ENCODE results near the gene DNAH2.
"Not testable (repeated sequence)": the region's sequence is repeated elsewhere in the genome, so short reads cannot be mapped to it uniquely, and the experiment has no call there.

DNAH2 gene

DNA sequence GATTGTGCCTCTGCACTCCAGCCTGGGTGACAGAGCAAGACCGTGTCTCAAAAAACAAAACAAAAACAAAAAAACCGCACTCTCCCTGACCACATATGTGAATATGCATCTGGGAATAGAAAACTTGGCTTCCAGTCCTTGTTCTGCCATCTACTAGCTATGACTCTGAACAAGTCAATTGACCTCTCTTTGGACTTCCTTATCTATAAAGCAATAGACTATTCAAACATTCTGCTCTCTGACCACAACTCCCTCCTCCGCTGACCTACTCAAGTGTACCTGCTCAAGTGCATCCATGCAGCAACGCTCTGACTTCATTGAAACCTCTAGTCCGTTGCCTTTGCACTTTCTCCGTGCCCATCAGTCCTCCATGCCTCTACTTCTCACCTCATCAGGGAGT lies 63.9 kb downstream of the DNAH2 start:
- no peak for DNase-seq

DNA sequence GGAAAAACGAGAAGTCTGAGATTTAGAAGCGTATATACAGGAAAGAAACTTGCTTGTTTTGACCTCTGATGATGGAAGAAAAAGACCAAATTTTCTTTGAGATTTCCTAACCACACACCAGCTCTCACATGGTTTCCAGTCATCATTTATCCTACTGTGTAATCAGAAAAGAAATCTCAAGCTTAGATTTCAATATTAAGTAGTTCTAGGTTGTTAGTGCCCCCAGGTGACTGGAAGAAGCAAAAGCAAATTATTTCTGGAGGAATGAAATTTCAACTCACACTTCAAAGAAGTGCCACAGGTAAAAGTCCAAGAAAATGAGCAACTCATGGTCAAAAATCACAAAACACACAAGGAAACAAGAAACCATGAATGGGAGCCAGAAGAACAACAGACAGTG lies 64.7 kb downstream of the DNAH2 start:
- DNase-seq: no peak

DNA sequence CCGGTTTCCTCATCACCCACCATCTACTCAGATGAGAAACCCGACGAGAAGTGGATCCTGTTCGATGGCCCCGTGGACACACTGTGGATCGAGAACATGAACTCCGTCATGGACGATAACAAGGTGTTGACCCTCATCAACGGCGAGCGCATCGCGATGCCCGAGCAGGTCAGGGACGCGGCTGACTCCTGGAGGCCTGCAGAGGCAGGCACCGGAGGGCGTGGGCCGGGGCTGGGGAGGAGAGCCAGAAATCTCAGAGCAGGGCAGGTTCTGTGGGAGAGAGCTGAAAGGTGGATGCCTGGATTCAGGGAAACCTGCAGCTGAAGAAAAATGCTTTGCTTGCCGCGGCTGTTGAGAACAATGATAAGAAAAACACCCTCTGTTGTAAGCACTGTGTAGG lies 69.3 kb downstream of the DNAH2 start:
- no peak for DNase-seq

DNA sequence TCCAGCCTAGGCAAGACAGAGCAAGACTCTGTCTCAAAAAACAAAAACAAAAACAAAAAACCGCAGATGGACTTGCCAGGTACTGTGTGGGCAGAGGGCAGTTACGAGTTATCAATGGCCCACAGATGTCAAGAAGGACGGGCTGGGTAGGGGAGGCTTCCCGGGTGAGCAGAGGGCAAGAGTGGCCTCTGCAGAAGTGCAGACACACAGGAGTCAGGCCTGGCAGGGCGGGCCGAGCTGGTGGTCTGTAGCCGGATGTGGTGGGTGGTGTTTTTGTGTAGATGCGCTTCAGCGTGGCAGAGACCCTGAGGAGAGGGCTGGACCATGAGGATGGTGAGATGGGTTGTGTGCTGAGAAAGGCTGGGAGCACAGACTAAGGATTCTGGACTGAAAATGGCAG lies 71.6 kb downstream of the DNAH2 start:
- no peak for DNase-seq

DNA sequence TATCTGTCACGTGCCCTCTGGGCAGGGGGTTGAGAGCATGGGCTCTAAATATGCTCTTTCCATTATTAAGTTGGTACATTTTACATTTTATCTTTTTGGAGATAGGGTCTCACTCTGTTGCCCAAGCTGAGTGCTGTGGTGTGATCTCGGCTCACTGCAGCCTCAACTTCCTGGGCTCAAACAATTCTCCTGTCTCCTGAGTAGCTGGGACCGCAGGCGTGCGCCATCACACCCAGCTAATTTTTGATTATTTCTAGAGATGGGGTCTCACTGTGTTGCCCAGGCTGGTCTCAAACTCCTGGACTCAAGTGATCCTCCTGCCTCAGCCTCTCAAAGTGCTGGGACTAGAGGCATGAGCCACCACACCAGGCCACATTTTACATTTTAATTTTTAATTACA lies 72.6 kb downstream of the DNAH2 start:
- DNase-seq: no peak

DNA sequence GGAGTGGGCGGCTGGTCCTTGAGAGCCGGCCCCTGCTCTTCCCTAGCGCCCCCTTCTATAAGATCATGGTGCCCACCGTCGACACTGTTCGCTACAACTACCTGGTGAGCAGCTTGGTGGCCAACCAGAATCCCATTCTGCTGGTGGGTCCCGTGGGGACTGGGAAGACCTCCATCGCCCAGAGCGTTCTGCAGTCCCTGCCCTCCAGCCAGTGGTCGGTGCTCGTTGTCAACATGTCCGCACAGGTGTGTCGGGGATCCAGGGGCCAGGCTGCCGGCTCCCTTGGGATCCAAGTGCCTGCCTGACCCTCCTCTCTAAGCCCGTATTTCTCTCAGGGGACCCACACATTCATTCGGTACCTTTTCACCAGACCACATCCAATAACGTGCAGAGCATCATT lies 75.1 kb downstream of the DNAH2 start:
- no peak for DNase-seq

DNA sequence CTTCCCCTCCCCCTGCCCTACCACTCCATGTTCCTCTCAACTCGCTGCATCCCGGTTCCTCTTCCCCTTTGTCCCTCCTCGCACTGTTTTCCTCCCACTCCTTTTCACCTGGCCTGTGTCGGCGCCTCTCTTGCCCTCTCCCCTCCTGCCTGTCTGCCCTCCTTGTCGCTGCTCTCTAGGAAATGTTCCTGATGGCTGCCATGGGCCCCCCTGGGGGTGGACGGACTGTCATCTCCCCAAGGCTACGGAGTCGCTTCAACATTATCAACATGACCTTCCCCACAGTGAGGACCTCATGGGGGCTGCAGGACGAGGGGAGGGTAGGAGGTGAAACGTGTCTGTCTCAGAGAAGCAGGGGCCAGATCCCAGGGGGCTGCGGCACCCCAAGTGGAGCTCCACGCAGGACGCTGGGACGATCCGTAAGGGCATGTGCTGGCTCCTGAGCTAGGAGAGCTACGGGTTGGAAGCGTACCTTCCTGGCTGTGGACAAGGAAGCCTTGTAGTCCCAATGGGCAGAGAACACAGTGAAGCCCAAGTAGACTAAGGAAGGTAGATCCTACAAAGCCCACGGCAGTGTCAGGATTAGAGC lies 76.6 kb downstream of the DNAH2 start:
- DNase-seq: no peak

DNA sequence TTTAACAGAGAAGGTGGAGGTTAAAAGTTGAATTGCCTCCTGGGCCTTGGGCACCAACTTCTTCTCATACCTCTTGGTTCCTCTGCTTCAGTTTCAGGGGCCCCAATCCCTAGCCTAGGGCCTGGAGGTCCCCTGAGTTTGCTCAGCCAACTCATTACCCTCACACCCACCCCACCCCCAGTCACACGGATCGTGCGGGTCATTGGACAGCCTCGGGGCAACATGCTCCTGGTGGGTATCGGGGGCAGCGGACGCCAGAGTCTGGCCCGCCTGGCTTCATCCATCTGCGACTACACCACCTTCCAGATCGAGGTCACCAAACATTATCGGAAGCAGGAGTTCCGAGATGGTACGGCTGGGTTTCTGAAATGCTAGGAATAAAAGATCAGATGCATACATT lies 80.4 kb downstream of the DNAH2 start:
- DNase-seq: no peak

DNA sequence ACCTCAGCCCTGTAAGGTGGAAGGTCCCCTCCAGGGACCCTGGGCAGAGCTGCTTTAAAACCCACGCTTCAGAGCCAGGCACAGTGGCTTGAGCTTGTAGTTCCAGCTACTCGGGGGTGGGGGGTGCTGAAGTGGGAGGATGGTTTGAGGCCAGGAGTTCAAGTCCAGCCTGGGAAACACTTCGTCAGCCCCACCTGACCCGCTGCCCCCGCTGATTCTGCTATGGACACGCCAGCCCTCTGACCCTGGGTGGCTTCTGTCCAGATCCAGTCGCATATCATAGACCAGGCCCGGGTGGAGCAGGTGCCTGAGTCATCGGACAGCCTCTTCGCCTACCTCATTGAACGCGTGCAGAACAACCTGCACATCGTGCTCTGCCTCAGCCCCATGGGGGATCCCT lies 81.3 kb downstream of the DNAH2 start:
- no peak for DNase-seq

DNA sequence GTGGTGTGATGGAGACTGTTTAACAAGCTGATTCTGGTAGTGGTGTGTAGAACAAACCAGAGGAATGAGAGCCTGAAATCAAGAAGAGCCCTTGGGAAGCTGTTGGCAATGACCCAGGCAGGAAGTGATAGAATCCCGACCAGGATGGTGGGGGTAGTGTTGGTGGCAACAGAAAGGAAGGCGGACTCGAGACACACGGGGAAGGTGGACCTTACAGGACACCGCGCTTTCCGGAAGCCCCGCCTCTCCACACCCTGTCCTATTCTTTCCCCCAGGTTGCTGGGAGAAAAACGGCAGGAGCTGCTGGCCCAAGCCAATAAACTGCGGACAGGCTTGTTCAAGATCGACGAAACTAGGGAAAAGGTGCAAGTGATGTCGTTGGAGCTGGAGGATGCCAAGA lies 86.4 kb downstream of the DNAH2 start:
- no peak for DNase-seq

DNA sequence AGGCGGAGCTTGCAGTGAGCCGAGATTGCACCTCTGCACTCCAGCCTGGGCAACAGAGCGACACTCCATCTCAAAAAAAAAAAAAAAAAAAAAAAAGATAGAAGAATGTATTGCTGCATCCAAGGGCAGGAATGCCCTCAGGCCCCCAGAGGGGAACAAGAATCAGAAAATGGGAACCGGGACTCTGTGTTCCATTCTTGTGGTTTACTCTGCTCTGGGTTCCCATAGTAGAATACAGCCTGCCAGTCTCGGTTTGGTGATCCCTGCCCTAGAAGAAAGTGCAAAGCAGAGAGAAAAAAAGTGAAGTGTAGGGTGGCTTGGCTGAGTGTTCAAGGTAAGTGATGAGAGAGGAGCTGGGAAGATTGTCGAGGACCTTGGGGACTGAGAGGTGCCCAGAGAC lies 89.0 kb downstream of the DNAH2 start:
- DNase-seq: no peak

DNA sequence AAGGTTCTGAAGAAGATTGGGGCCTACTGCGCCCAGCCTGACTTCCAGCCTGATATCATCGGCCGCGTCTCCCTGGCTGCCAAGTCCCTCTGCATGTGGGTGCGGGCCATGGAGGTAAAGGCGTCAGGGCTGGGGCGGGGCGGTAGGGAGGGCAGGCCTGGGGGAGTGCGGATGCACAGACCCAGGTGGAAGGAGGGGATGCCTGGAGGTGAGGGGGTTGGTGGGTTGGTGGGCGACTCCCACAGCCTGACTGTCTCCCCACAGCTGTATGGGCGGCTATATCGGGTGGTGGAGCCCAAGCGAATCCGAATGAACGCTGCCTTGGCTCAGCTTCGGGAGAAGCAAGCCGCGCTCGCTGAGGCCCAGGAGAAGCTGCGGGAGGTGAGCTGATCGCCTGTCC lies 89.7 kb downstream of the DNAH2 start:
- DNase-seq: no peak

DNA sequence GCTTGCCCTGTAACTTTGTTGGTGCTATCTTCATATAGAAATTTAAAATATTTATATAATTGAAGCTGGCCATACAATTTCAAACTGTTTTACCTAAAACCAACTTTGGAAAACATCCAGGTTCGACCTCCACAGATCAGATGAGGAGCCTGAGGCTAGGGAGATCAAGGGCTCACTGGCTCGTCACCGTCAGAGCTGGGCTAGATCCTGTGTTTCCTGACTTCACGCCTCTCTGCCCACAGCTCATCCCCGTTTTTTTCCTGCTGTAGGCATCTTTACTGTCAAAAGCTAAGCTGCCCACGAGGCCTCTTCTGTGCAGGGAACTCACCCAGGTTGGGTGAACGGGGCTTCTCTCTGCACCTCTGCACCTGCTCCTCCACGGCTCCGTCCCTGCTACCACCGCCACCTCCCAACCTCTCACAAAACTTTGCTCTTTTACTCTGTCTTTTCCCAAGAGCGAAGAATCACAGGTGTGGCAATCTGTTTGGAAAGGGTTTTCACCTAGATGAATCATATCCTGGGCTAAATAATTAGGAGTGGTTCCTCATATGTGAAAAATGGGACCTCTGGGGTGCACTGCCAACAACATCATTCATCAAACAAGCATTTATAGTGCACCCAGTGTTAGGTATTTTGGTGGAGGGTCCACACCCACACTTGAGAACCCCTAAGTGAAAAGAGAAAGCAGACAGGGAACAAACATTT lies 91.7 kb downstream of the DNAH2 start:
- no peak for DNase-seq

DNA sequence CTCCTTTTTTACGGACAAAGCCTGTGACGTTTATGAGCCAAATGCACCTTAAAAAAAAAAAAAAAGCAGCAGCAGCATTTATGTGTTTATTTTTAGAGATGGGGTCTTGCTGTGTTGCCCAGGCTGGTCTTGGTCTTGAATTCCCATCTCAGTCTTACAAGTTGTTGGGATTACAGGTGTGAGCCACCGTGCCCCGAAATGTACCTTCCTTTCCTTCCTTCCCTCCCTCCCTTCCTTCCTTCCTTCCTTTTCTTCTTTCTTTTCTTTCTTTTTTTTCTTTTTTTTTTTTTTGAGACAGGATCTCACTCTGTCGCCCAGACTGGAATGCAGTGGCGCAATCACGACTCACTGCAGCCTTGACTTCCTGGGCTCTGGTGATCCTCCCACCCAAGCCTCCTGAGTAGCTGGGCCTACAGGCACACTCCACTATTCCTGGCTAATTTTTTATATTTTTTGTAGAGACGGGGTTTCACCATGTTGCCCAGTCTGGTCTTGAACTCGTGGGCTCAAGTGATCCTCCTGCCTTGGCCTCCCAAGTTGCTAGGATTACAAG lies 92.3 kb downstream of the DNAH2 start:
- not testable (repeated sequence) for DNase-seq

DNA sequence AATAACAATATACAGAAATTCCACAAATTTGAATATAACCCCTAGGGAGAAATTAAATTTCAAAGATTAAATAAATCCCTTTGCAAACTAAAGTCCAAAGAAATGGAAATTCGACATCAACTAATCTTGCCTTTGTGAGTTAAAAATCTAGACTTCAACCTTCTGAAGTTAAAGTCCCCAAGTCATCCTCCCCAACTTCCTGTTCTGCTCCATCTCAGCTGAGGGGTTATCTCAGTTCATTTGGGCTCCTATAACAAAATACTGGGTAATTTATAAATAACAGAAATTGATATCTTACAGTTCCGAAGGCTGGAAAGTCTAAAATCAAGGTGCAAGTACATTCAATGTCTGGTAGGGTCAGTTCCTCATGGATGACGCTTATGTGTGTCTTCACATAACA lies 93.7 kb downstream of the DNAH2 start:
- DNase-seq: no peak

DNA sequence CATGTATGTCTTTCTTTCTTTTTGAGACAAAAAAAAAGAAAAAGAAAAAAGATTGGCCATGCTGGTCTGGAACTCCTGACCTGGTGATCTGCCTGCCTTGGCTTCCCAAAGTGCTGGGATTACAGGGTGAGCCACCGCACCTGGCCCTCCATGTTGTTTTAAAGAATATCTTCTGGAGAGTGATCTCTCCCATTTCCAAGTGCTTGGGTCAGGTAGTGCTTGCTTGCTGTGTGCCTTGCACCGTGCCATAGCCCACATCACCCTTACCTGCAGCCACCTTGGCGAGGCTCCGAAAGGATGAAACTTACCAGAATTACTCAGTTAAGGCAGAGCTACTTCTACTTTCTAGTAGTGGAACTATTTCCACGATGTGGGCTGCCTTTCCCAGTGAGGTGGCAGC lies 97.4 kb downstream of the DNAH2 start:
- DNase-seq: no peak

DNA sequence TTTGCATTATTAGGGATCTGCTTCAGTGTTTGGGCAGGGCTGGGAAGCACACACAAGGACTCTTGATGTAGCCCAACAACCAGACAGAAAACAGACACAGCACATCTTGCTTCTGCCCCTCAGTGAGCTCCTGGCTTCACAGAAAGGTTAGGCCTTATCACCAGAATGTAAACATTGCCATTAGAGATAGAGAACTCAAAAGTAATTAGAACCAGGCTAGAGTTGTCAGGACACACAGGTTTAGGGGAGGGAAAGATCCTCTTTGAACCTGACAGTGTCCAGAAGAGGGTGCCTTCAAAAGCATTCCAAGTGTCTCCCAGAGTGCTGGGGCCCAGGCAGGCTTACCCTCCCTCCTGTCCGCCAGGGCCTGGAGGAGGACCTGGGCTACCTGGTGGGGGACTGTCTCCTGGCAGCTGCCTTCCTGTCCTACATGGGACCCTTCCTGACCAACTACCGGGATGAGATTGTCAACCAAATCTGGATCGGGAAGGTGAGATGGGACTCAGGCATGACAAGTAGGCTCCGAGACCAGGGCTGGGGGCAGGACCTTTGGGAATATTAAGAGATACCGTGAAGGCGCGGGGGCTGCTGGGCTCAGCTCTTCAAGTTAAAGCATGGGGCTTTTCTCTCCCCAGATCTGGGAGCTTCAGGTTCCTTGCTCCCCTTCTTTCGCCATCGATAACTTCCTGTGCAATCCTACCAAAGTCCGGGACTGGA lies 99.5 kb downstream of the DNAH2 start:
- DNase-seq: no peak

DNA sequence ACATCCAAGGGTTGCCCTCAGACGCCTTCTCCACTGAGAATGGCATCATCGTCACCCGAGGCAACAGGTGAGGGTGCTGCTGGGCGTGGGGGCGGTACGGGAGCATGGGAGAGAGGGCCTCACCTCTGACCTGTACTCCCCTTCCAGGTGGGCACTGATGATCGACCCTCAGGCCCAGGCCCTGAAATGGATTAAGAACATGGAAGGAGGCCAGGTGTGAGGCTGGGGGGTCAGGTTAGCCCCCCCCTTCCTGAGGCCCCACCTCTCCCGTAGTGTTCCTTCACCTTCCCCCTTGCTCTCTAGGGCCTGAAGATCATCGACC lies 100.1 kb downstream of the DNAH2 start:
- no peak for DNase-seq

DNA sequence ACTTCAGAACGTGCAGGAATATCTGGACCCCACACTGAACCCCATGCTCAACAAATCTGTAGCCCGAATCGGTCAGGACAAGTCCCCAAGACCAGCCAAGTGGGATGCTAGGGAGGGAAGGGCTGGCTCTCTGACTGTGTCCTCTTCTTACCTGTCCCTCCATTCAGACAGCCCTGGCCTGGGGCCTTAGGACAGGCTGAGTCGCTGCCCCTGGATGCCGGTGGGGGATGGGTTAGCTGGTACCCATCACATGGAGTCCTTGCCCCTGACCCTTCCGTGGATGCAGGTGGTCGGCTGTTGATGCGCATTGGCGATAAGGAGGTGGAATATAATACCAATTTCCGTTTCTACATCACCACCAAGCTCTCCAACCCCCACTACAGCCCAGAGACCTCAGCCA lies 100.5 kb downstream of the DNAH2 start:
- no peak for DNase-seq

DNA sequence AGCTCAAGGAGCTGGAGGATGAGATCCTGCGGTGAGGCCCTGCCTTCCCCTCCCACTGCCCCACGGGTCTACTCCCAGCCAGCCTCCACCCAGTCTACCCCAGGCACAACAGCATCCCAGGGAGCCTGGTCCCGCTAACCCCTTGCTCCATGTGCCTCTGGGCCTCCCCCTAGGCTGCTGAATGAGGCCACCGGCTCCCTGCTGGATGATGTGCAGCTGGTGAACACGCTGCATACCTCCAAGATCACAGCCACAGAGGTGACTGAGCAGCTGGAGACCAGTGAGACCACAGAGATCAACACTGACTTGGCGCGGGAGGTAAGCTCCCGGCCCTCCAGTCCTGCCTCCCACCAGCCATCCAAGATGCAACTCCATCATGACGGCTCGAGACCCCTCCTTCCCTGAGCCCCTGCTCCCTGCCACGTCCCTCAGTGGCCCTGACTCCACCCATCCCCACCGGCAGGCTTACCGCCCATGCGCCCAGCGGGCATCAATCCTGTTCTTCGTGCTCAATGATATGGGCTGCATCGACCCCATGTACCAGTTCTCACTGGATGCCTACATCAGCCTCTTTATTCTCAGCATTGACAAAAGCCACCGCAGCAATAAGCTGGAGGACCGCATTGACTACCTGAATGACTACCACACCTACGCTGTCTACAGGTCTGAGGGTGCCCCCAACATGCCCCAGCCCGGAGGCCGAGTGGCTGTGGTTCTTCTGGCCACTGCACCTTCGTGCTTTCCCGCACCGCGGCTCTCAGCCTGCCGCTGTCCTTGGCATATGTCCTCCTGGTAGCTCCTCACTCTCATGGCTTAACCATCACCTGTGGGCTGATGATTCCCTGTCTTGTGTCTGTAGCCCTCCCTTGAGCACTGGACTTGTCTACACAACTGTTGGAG lies 101.5 kb downstream of the DNAH2 start:
- DNase-seq: no peak

DNA sequence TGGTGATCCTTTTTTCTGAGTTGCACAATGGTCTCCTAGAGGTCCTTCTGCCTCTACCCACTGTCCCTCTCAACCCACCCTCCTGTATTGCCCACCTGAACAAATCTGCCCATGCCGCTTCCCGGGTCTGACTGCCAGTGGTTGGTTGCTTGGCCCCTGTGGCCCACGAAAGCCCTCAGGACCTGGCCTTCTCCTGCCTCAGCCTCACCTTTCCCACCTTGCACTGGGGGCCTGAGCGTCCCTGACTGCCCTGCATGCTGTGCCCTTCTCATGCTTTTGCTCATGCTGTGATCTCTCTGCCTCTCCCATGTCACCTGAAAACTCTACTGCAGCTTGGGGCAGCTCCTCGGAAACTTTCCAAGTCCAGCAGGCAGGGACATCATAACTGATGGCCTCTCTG lies 102.7 kb downstream of the DNAH2 start:
- no peak for DNase-seq

DNA sequence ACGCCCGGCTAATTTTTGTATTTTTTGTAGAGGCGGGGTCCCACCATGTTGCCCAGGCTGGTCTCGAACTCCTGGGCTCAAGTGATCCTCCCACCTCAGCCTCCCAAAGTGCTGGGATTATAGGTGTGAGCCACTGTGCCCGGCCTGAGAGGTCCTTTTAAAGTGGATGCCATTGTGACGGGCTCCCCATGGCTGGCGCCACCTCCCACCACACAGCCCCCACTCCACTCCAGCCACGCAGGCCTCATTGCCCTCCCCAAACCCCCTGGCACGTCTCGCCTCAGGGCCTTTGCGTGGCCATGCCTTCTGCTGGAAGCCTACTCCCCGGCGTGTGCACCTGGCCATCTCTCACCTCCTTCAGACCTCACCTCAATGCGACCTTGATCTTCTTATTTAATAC lies 104.6 kb downstream of the DNAH2 start:
- no peak for DNase-seq

DNA sequence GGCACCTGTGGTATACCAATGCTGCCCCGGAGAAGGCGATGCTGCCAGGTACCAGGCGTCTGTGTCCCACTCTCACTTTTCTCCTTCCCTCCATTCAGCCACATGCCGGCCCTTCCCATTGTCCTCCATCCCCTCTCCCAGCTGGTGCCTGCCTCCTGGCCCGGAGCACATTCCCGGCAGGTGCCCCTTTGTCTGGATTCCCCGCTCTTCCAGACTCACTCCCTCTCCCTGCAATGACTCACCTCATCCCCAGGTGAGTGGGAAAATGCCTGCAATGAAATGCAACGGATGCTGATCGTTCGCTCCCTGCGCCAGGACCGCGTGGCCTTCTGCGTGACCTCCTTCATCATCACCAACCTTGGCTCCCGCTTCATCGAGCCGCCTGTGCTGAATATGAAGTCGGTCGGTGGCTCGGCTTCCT lies 106.0 kb downstream of the DNAH2 start:
- DNase-seq: no peak
